HG02938 (cell line): ENCODE results near the gene ADPRS.

ENCODE experiments used
- ATAC-seq: cut with Tn5 transposase; IDR thresholded peaks from one replicate; pipeline ENCODE4 v1.9.1; 2021; ENCODE audit warnings: mild to moderate bottlenecking, moderate library complexity; ENCODE audit not compliant: unreplicated experiment

The ADPRS gene

GRCh38 chr1:36088577-36089392 lies at the start of gene ADPRS:
TSS of gene ADPRS (plus strand) at chr1:36088892. CDS start at chr1:36088905, 13 bp downstream.
- ATAC-seq: peak; percentile 64

DNA sequence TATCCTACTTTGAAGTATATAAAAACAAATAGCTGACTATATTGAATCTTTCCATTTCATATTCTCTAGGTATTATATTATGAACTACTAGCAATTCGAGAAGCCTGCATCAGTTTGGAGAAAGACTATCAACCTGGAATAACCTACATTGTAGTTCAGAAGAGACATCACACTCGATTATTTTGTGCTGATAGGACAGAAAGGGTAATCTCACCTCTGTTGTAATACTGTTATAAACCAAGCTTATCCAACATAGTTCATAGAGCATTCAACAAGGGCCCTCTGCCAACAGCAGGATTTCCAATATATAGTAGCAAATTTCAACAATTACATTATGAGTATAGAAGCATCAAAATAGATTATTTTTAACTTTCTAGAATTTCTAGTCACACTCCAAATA lies 48.5 kb upstream of the ADPRS start:
- no peak for ATAC-seq

GRCh38 chr1:36051821-36052220 lies 36.9 kb upstream of the ADPRS start:
- no peak for ATAC-seq

DNA sequence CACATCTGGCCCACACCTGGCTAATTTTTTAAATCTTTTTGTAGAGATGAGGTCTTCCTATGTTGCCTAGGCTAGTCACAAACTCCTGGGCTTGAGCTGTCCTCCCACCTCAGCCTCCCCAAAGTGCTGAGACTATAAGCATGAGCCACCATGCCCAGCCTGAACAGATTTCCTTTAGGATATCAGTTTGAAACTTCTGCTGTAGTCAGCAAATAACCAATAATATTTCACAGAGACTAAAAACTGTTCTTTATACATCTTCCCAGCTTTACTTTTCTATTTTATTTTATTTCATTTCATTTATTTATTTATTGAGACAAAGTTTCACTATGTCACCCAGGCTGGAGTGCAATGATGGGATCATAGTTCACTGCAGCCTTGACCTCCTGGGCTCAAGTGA lies 34.7 kb upstream of the ADPRS start:
- ATAC-seq: no peak

DNA sequence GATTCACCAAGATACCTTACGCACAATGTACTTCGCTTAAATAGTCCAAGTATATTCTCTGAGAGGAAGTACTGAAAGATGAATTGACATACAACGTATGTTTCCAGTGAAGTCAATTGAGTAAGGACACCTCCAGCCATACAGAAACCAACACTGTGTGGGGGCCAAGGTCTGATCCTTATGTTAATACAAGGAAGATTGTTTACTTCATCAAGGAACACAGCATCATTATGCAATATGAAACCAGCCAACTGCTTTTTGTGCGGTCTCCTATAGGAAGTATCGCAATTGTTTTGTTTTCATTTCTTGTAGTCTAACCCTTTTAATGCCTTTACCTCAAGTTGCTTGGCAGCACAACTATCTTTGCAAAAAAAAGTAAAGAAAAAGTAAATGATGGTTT lies 33.0 kb upstream of the ADPRS start:
- ATAC-seq: no peak

DNA sequence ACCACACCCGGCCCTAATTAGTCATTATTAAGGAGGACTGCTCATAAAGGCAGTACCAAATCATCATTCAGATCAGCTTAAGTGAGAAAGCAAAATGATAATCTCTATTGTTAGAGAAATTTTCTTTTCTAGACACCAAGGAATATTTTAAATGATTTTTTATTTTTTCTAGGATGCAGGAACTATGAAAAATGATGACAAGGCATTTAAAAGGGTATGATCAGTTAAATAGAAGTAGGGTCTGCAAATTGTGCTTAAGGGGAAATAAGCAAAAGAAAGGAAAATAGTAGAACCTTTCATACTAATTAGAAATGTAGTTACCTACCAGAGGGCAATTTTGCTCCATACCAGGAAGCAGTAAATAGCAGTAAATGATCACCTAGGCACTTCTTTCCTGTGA lies 26.4 kb upstream of the ADPRS start:
- ATAC-seq: no peak

GRCh38 chr1:36067871-36068270 lies 20.8 kb upstream of the ADPRS start:
- ATAC-seq: no peak

DNA sequence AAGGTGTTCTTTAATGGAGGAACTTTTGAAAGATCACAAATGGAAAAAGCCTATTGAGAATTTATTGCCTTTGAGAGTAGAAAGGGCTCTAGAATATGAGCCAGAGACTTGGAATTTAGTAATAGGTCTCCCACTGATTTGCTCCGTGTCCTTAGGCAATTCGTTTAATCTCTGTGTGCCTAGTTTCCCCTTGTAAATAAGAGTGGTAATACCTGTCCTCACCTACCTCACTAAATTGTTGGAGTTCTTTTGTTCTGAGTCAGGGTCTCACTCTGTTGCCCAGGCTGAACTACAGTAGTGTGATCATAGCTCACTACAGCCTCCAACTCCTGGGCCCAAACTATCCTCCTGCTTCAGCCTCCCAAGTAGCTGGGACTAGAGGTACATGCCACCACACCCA lies 19.8 kb upstream of the ADPRS start:
- no peak for ATAC-seq

DNA sequence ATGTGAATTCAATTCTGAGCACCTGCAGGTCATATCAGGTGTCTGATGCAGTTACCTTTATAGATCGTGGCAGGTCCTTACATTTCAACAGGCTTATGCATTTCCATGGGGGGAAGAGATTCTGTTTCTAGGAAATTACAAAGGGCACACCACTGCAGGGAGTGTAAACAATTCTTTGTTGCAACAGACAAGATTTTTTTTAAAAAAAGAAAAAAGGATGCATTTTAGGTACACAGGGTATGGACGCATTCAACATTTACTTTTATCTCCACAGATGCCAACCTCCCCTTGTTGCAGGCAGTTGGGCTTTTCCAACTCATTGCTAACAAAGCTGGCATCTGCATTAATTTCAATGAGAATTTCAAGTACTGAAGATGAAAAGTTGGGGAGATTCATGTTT lies 18.3 kb upstream of the ADPRS start:
- no peak for ATAC-seq

DNA sequence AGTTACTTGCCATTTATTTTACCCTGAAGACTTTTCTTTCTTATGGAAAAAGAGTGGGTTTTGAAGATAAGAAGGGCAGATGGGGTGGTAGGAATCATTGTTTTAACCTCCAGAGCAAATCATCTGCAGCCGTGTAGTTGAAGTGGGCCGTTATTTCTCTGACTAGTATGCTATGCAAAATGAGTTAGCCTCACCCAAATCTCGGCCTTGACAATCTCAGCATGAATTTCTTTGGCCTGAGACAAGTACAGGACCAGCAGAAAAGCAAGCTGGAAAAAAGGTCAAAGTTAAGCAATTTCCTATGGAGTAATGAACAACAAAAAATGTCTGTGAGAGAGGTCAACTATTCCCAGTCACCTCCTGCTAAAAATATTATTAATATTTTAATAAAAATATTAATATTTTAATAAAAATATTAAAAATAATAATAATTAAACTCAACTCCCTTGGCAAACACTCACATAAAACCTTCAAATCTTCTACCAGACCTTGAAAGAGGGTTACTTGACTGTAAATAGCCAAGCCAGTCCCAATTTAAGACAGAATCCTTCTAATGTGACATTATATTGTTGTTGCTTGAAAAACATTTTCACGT lies 11.6 kb upstream of the ADPRS start:
- no peak for ATAC-seq

GRCh38 chr1:36080236-36080635 lies 8.5 kb upstream of the ADPRS start:
- ATAC-seq: no peak

DNA sequence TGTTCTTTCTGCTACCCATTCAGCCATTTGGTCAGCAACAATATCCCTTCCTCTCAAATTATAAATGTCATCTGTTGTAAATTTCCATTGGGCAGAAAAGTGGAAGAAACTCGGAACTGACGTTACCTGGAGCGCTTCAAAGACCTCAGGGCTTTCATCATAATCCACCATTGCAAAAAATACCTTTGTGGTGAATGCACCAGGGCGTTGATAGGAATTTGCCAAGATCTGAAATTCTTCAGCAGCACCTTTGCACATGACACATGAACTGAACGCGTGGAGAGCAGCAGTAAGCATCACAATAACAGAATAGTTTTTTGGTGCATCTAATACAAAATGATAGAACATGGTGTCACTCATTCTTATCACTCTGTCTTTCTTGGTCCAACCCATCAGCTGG lies 7.9 kb upstream of the ADPRS start:
- ATAC-seq: no peak

GRCh38 chr1:36081926-36082485 lies 6.7 kb upstream of the ADPRS start:
- no peak for ATAC-seq

DNA sequence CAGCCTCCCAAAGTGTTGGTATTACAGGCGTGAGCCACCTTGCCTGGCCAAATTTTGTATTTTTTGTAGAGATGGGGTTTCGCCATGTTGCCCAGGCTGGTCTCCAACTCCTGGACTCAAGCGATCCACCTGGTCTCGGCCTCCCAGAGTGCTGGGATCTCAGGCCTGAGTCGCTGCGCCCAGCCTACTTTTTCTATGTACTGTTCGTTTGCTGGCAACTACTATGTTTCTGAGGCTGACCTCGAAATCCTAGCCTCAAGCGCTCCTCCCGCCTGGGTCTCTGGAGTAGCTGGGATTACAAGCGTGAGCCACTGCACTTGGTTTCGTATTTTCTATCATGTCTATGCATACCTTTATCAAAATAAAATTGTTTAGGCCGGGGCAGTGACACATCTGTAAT lies 5.5 kb upstream of the ADPRS start:
- no peak for ATAC-seq

DNA sequence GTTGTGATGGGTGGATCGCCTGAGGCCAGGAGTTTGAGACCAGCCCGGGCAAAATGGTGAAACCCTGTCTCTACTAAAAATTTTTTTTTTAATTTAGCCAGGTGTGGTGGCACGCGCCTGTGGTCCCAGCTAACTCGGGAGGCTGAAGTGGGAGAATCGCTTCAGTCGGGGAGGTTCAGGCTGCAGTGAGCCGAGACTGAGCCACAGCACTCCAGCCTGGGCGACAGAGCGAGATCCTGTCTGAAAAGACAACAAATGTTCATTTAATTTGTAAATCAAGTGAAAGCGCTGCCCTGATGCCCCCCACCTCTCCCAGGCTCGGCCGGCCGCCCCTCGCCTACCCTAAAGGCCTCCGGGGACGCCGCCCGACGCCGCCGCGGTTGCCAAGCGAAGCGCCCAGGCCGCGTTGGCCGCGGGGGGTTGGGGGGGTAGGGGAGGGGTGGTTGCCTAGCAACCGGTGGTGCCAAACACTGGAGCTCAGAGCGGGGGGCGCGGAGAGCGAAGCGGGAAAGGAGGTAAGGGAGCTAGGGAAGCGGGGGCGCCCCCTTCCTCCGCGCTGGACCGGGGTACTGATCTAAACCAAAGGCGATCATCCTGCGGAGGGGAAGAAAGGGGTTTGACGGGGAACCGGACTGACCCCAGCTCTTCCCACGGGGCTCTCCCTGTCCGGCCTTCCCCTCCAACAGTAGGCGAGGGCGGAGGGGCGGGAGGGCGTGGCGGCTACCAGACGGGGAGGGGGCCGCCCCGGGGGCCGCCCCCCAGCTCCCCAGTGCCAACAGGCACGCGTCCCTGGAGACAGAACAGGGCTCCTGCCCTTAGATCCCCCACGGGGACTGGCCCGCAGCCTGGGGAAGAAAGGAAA lies 4.8 kb upstream of the ADPRS start, which contains the start of gene TEKT2:
TEKT2 (plus strand) TSS at position 460 of the 862 bp plus-strand sequence. CDS start 828 bp downstream, outside the sequence.
- ATAC-seq: no peak

DNA sequence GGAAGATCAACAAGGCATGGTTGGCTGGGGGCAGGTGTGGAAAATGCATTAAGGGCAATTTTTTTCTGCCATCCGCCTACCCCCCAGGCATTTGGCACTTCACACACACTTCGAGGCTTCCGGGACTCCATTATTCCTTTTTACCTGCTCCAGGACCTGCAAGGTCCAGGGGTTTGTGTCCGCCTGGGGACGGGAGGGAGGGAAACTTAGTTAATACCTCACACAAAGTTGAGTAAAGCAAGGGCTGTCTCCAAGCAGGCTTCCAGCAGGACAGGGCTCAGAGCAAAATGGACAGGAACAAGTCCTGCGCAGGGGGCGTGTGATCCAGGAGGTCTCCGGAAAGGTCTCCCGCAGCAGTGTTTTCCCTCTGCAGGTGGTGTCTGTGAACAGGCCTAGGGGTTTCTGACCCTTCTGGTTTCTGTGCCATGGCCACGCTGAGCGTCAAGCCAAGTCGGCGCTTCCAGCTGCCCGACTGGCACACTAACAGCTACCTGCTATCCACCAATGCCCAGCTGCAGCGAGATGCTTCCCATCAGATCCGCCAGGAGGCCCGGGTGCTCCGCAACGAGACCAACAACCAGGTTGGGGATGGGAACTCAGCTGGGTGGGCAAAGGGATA lies 4.1 kb upstream of the ADPRS start:
- ATAC-seq: no peak

DNA sequence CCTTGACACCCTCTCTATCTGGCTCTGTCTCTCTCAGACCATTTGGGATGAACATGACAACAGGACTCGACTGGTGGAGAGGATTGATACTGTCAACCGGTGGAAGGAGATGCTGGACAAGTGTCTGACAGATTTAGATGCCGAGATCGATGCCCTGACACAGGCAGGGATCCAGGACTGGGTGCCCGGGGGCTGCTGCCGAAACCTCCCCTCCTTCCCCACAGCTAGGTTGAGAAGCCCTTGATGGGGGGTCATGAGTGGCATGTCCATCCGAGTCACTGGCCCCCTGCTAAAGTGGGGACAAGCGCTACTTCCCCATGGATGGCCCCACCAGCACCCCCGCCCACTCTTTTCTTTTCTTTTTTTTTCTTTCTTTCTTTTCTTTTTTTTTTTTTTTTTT lies 3.6 kb upstream of the ADPRS start:
- ATAC-seq: no peak

DNA sequence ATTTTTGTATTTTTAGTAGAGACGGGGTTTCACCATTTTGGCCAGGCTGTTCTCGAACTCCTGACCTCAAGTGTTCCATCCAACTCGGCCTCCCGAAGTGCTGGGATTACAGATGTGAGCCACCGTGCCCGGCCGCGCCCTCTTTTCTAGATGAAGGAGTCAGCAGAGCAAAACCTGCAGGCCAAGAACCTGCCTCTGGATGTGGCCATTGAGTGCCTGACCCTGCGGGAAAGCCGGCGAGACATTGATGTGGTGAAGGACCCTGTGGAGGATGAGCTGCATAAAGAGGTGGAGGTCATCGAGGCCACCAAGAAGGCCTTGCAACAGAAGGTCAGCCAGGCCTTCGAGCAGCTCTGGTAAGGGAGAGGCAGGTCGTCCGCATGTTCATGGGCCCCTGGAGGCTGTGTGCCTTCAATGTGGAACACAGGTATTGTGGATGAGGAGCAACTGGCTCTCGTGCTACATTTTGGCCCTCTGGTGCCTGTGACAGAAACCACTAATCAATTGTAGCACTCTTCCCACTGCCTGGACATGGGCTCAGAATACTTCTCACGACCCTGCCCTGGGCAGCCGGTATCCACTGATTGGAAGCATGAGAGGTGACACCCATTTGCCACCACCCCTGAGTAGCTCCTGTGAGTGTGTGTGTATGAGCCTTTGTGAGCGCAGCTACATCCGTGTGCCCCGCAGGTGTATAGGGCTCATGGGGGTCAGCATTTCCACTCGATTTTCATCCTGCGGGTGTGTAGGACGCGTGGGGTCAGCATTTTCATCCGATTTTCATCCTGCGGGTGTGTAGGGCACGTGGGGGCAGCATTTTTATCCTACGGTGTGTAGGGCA lies 2.8 kb upstream of the ADPRS start:
- no peak for ATAC-seq

DNA sequence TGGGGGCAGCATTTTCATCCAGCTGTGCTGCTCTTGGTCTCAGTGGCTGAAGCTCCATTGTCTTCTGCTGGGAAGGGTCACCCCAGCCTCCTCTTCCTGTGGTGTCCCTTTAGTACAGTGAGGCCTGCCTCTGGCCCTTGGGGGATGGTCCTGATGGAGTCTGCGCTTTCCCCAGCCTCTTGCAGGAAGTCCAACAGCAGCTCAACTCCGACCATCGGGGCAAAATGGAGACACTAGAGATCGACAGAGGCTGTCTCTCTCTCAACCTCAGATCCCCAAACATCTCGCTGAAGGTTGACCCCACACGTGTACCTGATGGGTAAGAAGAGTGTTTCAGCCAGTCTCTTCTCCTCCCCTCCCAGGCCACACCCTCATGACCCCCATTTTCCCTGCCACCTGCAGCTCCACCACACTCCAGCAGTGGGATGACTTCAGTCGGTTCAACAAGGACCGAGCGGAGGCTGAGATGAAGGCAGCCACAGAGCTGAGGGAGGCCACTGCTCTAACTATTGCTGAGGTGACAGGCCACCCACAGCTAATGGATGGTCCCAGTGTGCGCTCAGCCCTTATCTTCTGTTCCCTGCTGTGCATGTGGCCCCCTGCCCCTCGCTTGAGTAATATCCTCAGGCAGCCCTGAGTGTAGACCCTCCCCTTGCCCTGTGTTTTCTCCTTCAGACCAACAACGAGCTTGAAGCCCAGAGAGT lies 2.0 kb upstream of the ADPRS start:
- no peak for ATAC-seq
